BJ (cell line): ENCODE data around the gene GALNT2. TPM values are rescaled to one million over a fixed set of nuclear protein-coding genes. Genes with fewer than 3 reads are reported as not detected.

Source experiments
- CTCF ChIA-PET: fragments of 350-600 bp; formaldehyde crosslinking; extraction: SDS; loops from one replicate; lab custom pipeline; 2021; ENCODE audit warnings: antibody characterized with exemption, inconsistent platforms; lab: Yijun Ruan, JAX
- POLR2A ChIA-PET: fragments of 300-600 bp; sonication (Branson Sonifier 250); formaldehyde crosslinking; extraction: SDS; loops from one replicate; lab custom pipeline; 2021; ENCODE audit warnings: antibody characterized with exemption; lab: Charles Lee
- DNase-seq: peaks from one replicate; pipeline ENCODE4 v3.0.0-alpha.2; 2011; ENCODE audit warnings: low read depth
- H3K27me3 ChIP-seq: 2 replicates; pipeline ENCODE4 v1.6.0; 2011; ENCODE audit warnings: low read length; ENCODE audit not compliant: control insufficient read depth, insufficient read depth
- H3K36me3 ChIP-seq: 2 replicates; pipeline ENCODE4 v1.5.1; 2011; ENCODE audit warnings: low read length; ENCODE audit not compliant: control insufficient read depth, insufficient read depth
- H3K4me3 ChIP-seq: 2 replicates; pipeline ENCODE4 v1.5.1; 2011; ENCODE audit warnings: low read depth, mild to moderate bottlenecking, control low read depth, low read length
- polyA plus RNA-seq: library from polyadenylated mRNA; depleted of rRNA; stranded (reverse); fragments of >200 nt; gene quantifications from 2 replicates; pipeline ENCODE4 v1.2.3, GENCODE V29; 2011
- TF ChIP-seq, protein P1 (sequence below): IDR thresholded peaks from 2 replicates; pipeline ENCODE4 v1.5.1; 2011; ENCODE audit warnings: low read depth, mild to moderate bottlenecking, control low read depth, inconsistent platforms, low read length, moderate library complexity; ENCODE audit not compliant: insufficient read depth

Gene GALNT2
- polyA plus RNA-seq, 1 experiment, result 90.9 TPM

DNA sequence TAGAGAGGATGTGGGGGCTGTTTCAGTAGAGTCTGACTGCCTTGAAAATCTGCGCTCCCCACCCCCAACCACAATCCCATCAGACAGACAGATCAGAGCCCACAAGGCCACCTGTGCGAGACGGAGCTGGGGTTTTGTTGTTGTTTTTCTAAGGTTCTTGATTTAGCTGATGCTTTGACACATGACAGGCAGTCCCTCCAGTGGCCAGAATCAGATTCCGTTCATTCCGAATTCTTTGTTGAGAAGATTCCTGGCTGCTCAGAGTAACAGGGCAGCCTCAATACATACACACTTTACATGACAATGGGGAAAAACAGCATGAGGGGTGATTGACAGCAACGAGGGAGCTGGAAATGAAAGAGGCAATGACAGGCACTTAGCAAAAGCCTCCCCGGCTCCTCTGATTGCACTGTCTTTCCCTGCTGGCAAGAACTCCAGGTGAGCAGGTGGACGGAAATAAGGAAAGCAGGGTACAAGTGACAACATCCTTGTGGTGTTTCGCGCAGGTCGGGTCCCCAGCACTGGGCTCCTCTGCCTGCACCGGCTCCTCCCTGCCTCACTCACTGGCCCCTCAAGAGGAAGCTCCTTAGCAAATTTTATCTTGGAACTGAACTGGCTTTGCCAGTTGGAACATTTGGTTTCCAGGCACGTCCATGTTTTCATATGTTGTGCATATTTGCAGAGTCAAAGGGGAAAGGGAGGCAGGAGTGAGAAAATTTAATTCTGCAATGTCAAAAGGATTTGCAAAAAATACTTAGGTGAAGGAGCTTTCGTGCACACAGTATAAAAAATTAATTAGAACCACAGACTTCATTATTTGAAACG, 210.4 kb downstream of the GALNT2 start:
- Histone ChIP-seq H3K4me3 (no peak overlapping the region), H3K27me3 (no peaks in the 10 kb centered on the region), H3K36me3 (peaks cover 12% of the 10 kb centered on the region)
- TF ChIP-seq, protein P1, sequence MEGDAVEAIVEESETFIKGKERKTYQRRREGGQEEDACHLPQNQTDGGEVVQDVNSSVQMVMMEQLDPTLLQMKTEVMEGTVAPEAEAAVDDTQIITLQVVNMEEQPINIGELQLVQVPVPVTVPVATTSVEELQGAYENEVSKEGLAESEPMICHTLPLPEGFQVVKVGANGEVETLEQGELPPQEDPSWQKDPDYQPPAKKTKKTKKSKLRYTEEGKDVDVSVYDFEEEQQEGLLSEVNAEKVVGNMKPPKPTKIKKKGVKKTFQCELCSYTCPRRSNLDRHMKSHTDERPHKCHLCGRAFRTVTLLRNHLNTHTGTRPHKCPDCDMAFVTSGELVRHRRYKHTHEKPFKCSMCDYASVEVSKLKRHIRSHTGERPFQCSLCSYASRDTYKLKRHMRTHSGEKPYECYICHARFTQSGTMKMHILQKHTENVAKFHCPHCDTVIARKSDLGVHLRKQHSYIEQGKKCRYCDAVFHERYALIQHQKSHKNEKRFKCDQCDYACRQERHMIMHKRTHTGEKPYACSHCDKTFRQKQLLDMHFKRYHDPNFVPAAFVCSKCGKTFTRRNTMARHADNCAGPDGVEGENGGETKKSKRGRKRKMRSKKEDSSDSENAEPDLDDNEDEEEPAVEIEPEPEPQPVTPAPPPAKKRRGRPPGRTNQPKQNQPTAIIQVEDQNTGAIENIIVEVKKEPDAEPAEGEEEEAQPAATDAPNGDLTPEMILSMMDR, result no peak
- DNase-seq, result no peak
- CTCF ChIA-PET, result interaction anchor here (1.4 to 1.6 kb wide), 2 partner anchors 22 to 26 kb away, joined by 3 read pairs; no protein-coding TSS in a partner anchor
- POLR2A ChIA-PET, result no interaction called here

DNA sequence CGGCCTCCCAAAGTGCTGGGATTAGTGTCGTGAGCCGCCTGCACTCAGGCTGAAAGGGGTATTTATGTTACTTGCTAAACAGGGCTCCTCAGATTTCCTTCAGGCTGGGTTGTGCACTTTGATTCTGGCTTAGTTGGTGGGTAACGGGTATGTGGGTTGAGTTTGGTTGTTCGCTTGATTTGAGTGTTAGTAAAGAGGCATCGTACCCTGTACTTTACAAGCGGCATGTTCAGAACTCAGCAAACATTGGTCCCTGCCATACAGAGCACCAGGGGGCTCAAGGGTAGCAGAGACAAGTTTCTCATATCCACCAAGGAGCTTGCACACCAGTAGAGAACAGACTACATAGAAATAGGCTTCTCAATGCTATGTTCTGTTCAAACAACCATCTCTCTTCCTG, 211.3 kb downstream of the GALNT2 start:
- no peaks in the 10 kb centered on the region for H3K27me3 ChIP-seq
- no peak for DNase-seq
- TF ChIP-seq, protein P1, result no peak
- H3K36me3 ChIP-seq, result peaks cover 12% of the 10 kb centered on the region
- ChIA-PET CTCF (interaction anchor here (1.4 to 1.6 kb wide), 2 partner anchors 21 to 27 kb away, joined by 3 read pairs; no protein-coding TSS in a partner anchor), POLR2A (no interaction called here)
- no peak overlapping the region for H3K4me3 ChIP-seq

DNA sequence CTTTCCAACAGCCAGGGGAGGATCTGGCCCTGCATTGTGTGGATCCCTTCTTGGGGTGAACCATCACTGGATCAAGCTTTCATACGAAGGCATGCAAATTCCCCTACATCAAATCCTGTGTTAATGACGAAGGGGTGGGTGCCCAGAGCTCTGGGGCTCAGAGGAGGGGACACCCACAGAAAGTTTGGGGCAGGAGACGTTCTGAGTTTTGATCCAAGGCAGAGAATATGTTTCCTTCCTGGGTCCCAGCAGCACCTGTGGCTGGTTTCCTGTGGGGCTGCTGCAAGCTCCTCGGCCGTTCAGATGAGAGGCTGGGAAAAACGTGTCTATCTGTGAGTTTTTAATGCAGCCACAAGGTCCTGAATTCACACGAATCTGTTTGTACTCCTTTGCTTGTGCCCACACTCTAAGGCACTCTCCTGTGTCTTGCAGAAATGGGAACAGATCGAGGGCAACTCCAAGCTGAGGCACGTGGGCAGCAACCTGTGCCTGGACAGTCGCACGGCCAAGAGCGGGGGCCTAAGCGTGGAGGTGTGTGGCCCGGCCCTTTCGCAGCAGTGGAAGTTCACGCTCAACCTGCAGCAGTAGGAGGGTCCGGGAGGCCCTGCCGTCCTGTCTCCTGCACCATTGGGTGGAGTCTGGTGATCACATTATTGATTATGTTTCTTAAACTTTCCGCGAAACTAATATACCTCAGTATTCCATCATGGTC, 212.0 kb downstream of the GALNT2 start:
- H3K36me3 ChIP-seq, result peaks cover 12% of the 10 kb centered on the region
- TF ChIP-seq, protein P1, result no peak
- DNase-seq, result no peak
- CTCF ChIA-PET, result no interaction called here
- H3K4me3 ChIP-seq, result no peak overlapping the region
- no peaks in the 10 kb centered on the region for H3K27me3 ChIP-seq
- POLR2A ChIA-PET, result no interaction called here

DNA sequence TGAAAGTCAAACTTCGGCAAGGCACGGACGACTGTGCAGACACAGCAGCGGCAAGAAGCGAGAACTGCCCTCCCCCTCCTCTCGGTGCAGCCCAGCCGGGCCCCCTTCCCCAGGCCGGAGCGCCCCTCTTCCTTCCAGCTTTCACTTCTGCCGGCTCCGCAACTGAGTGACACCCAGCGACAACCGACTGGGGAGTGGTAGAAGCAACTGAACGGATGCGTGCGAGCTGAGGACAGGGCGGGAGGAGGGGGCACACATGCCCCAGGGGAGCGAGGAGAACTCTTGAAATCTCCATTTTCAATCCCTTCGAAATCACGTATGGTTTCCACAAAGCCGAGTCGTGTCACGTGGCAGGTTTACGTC, 212.5 kb downstream of the GALNT2 start:
- Histone ChIP-seq H3K4me3 (no peak overlapping the region), H3K36me3 (peaks cover 12% of the 10 kb centered on the region), H3K27me3 (no peaks in the 10 kb centered on the region)
- CTCF ChIA-PET, result no interaction called here
- TF ChIP-seq, protein P1, result no peak
- no peak for DNase-seq
- POLR2A ChIA-PET, result no interaction called here

DNA sequence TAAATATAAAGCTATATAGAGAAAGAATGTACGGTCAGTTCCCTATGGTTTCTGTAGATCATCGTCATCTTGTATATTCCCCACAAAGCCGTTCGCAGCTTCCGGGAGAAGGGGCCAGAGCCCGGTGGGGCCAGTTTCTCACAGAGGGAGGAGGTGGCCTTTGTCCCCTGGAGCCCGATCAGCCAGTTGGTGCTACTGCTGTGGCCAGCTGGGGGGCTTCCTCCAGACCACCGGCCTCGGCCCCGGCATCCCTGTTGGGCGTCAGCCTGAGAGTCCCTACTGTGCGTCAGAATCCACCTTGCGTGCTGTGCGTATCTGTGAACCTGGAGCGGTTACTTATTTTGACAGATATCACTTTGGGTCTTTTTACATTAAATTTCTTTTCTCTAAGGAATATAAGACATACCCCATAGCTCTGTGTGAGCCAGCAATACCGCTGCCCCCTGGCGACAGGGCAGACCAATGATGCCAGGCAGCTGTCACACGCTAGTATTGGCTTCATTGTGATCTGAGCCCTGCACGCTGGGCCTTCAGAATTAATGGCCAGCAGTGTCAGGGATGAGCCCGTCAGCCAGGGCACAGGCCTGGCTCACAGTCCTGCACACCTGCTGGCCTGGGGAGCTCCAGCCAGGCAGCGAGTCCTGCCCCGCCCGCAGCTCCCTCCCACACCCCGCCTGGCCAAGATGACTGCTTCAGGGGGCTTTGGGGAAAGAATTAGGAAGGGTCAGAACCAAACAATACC, 213.2 kb downstream of the GALNT2 start:
- peaks cover 12% of the 10 kb centered on the region for H3K36me3 ChIP-seq
- no peaks in the 10 kb centered on the region for H3K27me3 ChIP-seq
- CTCF ChIA-PET, result interaction anchor here (1.0 kb wide), 1 partner anchor 11 kb away, joined by 4 read pairs; no protein-coding TSS in a partner anchor
- DNase-seq, result no peak
- no peak overlapping the region for H3K4me3 ChIP-seq
- POLR2A ChIA-PET, result no interaction called here
- TF ChIP-seq, protein P1, result no peak
